GM19468 (cell line): ENCODE results near the gene ZNF195.
"Not testable (repeated sequence)": the region's sequence is repeated elsewhere in the genome, so short reads cannot be mapped to it uniquely, and the experiment has no call there.

Source experiments
- ATAC-seq: cut with Tn5 transposase; IDR thresholded peaks from one replicate; pipeline ENCODE4 v1.9.1; 2021; ENCODE audit warnings: mild to moderate bottlenecking, moderate library complexity, moderate number of reproducible peaks; ENCODE audit not compliant: unreplicated experiment; ENCODE audit errors: extremely low read depth

ZNF195 gene

GRCh38 chr11:3404076-3404925, 25.4 kb upstream of the ZNF195 start:
- ATAC-seq = not testable (repeated sequence)

GRCh38 chr11:3402861-3403250, 23.9 kb upstream of the ZNF195 start:
- ATAC-seq = not testable (repeated sequence)

- ATAC-seq = not testable (repeated sequence)
These were observed 23.4 kb upstream of the ZNF195 start for GRCh38 chr11:3402181-3402860.

- ATAC-seq = not testable (repeated sequence)
These were observed 22.1 kb upstream of the ZNF195 start for GRCh38 chr11:3401052-3401451.

- ATAC-seq = not testable (repeated sequence)
These were observed 19.6 kb upstream of the ZNF195 start for GRCh38 chr11:3398509-3398908.

GRCh38 chr11:3398106-3398505, 19.2 kb upstream of the ZNF195 start:
- ATAC-seq = not testable (repeated sequence)

GRCh38 chr11:3397210-3397609, 18.3 kb upstream of the ZNF195 start:
- not testable (repeated sequence) for ATAC-seq

- not testable (repeated sequence) for ATAC-seq
These were observed 16.5 kb upstream of the ZNF195 start for GRCh38 chr11:3395468-3395867.

- not testable (repeated sequence) for ATAC-seq
These were observed 16.0 kb upstream of the ZNF195 start for GRCh38 chr11:3394956-3395355.

- not testable (repeated sequence) for ATAC-seq
These were observed 14.5 kb upstream of the ZNF195 start for GRCh38 chr11:3393450-3393849.

- no peak for ATAC-seq
These were observed 3.8 kb upstream of the ZNF195 start for GRCh38 chr11:3382613-3383285.

GRCh38 chr11:3381794-3382193, 2.8 kb upstream of the ZNF195 start:
- no peak for ATAC-seq

GRCh38 chr11:3380706-3381545, 2.0 kb upstream of the ZNF195 start:
- ATAC-seq = no peak

GRCh38 chr11:3375552-3375951, 3.4 kb downstream of the ZNF195 start:
- ATAC-seq = no peak

GRCh38 chr11:3370311-3370870, 8.6 kb downstream of the ZNF195 start:
- ATAC-seq = no peak

GRCh38 chr11:3369366-3369765, 9.6 kb downstream of the ZNF195 start:
- no peak for ATAC-seq

GRCh38 chr11:3368199-3368598, 10.7 kb downstream of the ZNF195 start:
- no peak for ATAC-seq

- ATAC-seq = no peak
These were observed 11.7 kb downstream of the ZNF195 start for GRCh38 chr11:3367221-3367620.

GRCh38 chr11:3359092-3359824, 19.7 kb downstream of the ZNF195 start:
- ATAC-seq = no peak
